Heart right ventricle (tissue), 16 donors: ENCODE measurements around the gene TGFBR1. TPM values are rescaled to one million over a fixed set of nuclear protein-coding genes. Genes with fewer than 3 reads are reported as not detected.

ENCODE experiments used
- ATAC-seq, 8 donors: fragments of 200-7000 bp; cut with Tn5 transposase; one replicate each; pipeline ENCODE4 v1.9.1; 2020; ENCODE audit warnings: mild to moderate bottlenecking in 8 of 8, moderate library complexity in 8 of 8, moderate number of reproducible peaks in 1 of 8
- DNase-seq, 2 donors: peaks; one replicate each; pipeline ENCODE4 v3.0.0-alpha.2; 2020
- H3K27ac ChIP-seq, 10 donors: fragments of 200-600 bp; sonication (generic) in 2 of 10; one replicate each; pipeline versions ENCODE4 v1.5.0 to v1.8.0; 2020 to 2022; ENCODE audit warnings: mild to moderate bottlenecking in 3 of 10
- H3K27me3 ChIP-seq, 7 donors: fragments of 200-600 bp; one replicate each; pipeline ENCODE4 v1.8.0; 2021 to 2022; ENCODE audit warnings: mild to moderate bottlenecking in 2 of 7
- H3K36me3 ChIP-seq, 9 donors: fragments of 200-600 bp; sonication (generic) in 1 of 9; one replicate each; pipeline versions ENCODE4 v1.5.0 to v1.8.0; 2020 to 2022; ENCODE audit warnings: mild to moderate bottlenecking in 2 of 9
- H3K4me1 ChIP-seq, 9 donors: fragments of 200-600 bp; sonication (generic) in 1 of 9; one replicate each; pipeline versions ENCODE4 v1.5.0 to v1.8.0; 2020 to 2022; ENCODE audit warnings: mild to moderate bottlenecking in 4 of 9
- H3K4me3 ChIP-seq, 10 donors: fragments of 200-600 bp; sonication (generic) in 2 of 10; one replicate each; pipeline versions ENCODE4 v1.5.0 to v1.8.0; 2020 to 2022; ENCODE audit warnings: mild to moderate bottlenecking in 7 of 10, moderate library complexity in 2 of 10
- H3K9me3 ChIP-seq, 11 donors: fragments of 200-600 bp in 10 of 11; sonication (generic) in 2 of 11; one replicate each; pipeline versions ENCODE4 v1.5.0 to v1.8.0; 2013 to 2022; ENCODE audit warnings: mild to moderate bottlenecking in 2 of 11, control low read depth in 1 of 11, moderate library complexity in 1 of 11
- whole genome bisulfite sequencing, 2 donors: extraction: QIAGEN DNeasy Blood & Tissue Kit; methylation state at CpG; one replicate each; pipeline ENCODE4 v1.1.7; 2013; ENCODE audit warnings: inconsistent platforms in 1 of 2; 5-methylcytosine and 5-hydroxymethylcytosine counted together
- intact Hi-C, 10 donors: fragments of 100-400 bp; cut with DNase I; formaldehyde crosslinking; loops; one replicate each; pipeline versions ENCODE4 v1.11.1 to v1.14.2; 2022
- polyA plus RNA-seq, 2 donors: library from polyadenylated mRNA; stranded (reverse); fragments of 200-250 nt; gene quantifications; one replicate each; pipeline ENCODE4 v1.2.3, GENCODE V29; 2013
- total RNA-seq, 10 donors: library from RNA; stranded (reverse); fragmentation: NEBNext Ultra II Directional in 3 of 10; extraction: Animal tissue kit (Norgen Biotek cat#: 25700) in 3 of 10; gene quantifications; one replicate each; pipeline versions ENCODE4 v1.2.1 to v1.2.4, GENCODE V29; 2021 to 2023
- TF ChIP-seq, protein P1 (sequence below), 9 donors: fragments of 200-600 bp; sonication (generic) in 2 of 9; IDR thresholded peaks; one replicate each; pipeline versions ENCODE4 v1.5.0 to v1.8.0; 2021 to 2022; ENCODE audit warnings: antibody characterized with exemption in 9 of 9, mild to moderate bottlenecking in 5 of 9, moderate library complexity in 1 of 9
- donor health status: Arrhythmogenic right ventricular cardiomyopathy.
- donor health status: ischemic (EF 13 %, LVEDD 7.1; RV severe dilation, severe dysfunction).
- donor health status: healthy with polysubstance abuse.
- donor health status: DM: no; HTN: yes; CAD: no.
- donor health status: DM: no; HTN: no; CAD: no.
- donor health status: ischemic (EF 25% LVEDD 6.9; RV normal size, moderate dysfunction).
- donor health status: ischemic (EF 25% LVEDD 5.7; RV mildly dilated, moderate dysfunction).
- donor health status: healthy.
- donor health status: DM: yes; HTN: yes; CAD: no.
- donor health status: Ischemic cardiomyopathy.
- donor health status: ischemic (EF 35%, LVEDD 5.7; RV mildly dilated, moderate dysfunction).
- donor health status: nonischemic (EF 11% LVEDD 7.7; RV severe dilation, severe dysfunction).
- donor health status: DM: yes; HTN: yes; CAD: no.
- donor health status: PGD.
- donor health status: ischemic (EF 29% LVEDD 5.4; RV normal size, mild dysfunction).
- donor health status: nonischemic (EF 23%, LVEDD 6.1; RV moderate dilation, normal function).

TGFBR1 gene
- total and polyA plus RNA-seq, 12 donors, result 4.9 to 25.4 (median 13.5) TPM

DNA sequence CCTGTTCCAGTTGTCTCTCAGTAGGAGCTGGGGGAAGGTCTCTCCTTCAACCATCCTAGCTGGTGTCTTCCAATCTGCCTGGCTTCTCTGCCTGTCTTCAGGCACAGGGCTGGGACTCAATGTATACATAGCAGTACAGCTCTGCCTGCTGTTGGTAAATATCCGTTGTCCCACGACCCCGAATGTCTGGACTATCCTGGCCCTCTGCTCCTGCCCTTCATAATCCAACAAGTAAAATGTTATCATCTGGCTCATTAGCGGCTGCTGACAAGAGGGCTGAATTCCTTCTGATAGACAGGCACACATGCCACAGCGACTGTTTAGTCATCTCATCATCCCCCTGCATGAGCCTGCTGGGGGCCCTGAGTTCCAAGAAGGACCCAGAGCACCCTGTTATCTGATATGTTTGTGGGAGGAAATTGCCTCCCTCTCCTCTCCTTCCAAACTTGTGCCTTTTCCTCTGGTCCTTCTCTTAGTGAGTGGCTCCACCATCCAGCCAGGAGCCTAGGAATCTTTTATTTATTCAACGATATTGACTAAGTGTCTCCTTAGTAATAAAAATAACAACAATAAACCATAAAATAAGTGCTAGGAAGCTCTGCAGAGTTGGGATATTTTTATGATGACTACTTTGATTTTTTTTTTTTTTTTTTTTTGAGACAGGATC, 29.5 kb upstream of the TGFBR1 start:
- Histone ChIP-seq H3K4me3 (no peak overlapping the region), H3K4me1 (peaks cover 0 to 57% (median 40%) of the 10 kb centered on the region in 9 donors), H3K36me3 (peaks cover 0 to 4% (median 0%) of the 10 kb centered on the region in 9 donors), H3K27me3 (no peaks in the 10 kb centered on the region), H3K9me3 (no peaks in the 10 kb centered on the region), H3K27ac (peak overlapping the region in 4 of 10 donors; percentile 9 to 47 (median 28))
- ATAC-seq, result peak in 1 of 8 donors; percentile 36
- no peak for DNase-seq
- TF ChIP-seq, protein P1, sequence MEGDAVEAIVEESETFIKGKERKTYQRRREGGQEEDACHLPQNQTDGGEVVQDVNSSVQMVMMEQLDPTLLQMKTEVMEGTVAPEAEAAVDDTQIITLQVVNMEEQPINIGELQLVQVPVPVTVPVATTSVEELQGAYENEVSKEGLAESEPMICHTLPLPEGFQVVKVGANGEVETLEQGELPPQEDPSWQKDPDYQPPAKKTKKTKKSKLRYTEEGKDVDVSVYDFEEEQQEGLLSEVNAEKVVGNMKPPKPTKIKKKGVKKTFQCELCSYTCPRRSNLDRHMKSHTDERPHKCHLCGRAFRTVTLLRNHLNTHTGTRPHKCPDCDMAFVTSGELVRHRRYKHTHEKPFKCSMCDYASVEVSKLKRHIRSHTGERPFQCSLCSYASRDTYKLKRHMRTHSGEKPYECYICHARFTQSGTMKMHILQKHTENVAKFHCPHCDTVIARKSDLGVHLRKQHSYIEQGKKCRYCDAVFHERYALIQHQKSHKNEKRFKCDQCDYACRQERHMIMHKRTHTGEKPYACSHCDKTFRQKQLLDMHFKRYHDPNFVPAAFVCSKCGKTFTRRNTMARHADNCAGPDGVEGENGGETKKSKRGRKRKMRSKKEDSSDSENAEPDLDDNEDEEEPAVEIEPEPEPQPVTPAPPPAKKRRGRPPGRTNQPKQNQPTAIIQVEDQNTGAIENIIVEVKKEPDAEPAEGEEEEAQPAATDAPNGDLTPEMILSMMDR (IDR thresholded peaks at IDR 0.05), result no peak
- intact Hi-C loops, result no loop called here
- WGBS, 2 donors, result 17 to 29% methylated on average over 6 of the region's 6 CpGs

DNA sequence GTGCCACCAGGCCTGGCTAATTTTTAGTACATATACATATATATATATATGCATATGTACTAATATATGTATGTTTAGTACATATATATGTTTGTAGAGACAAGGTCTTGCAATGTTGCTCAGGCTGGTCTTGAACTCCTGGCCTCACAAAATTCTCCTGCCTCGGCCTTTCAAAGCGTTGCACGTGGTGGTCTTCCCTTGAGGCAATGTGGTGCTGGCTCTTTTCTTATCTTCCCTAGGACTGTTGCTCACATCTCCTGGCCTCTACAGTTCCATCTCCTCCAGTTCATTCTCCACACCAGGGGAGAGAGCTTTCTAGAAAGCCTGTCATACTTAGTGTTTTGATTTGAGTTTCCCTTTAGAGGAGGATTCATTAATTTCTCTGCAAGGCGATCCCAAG, 28.9 kb upstream of the TGFBR1 start:
- Histone ChIP-seq H3K9me3 (no peaks in the 10 kb centered on the region), H3K36me3 (no peaks in the 10 kb centered on the region), H3K27me3 (no peaks in the 10 kb centered on the region), H3K4me1 (peaks cover 0 to 51% (median 33%) of the 10 kb centered on the region in 9 donors), H3K27ac (peak overlapping the region in 5 of 10 donors; percentile 14 to 79 (median 33)), H3K4me3 (no peak overlapping the region)
- TF ChIP-seq, protein P1 (IDR thresholded peaks at IDR 0.05), result no peak
- 84 to 87% methylated on average over 4 of the region's 4 CpGs for WGBS, 2 donors
- intact Hi-C loops, result no loop called here
- ATAC-seq (no peak), DNase-seq (no peak)

DNA sequence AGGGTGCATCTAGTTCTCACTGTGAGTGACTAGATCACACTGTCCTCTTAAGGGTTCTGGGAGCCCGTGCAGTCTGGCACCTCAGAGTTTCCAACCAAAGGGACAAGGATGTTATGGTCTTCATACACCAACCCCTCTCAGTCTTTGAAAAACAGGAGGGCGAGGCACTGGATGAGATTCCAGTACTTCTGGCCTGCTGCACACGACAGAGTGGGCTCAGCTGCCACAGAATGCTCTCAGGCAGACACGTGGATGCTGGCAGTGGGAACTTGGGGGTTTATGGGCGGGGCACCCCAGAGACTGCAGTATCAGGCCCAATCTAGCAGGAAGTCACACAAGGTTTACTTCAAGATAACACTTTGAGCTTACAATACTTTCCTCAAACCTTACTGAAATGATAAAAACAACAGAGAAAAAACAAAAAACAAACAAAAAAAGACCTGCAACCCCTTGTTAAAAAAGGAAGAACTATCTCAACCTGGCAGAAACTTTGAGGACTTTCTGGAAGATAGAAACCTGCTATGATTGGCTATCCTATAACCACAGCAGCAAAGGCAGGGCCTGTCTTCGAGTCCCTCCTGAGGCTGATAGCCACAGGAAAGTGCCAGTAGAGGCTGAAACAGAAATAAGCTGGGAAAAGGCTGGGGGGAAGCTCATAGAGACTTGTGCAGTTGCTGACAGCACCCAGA, 28.3 kb upstream of the TGFBR1 start:
- Histone ChIP-seq H3K4me3 (no peak overlapping the region), H3K9me3 (no peaks in the 10 kb centered on the region), H3K4me1 (peaks cover 0 to 45% (median 29%) of the 10 kb centered on the region in 9 donors), H3K27ac (peak overlapping the region in 6 of 10 donors; percentile 14 to 79 (median 38)), H3K27me3 (no peaks in the 10 kb centered on the region), H3K36me3 (no peaks in the 10 kb centered on the region)
- ATAC-seq (peak in 5 of 8 donors; percentile 14 to 43 (median 35)), DNase-seq (no peak)
- TF ChIP-seq, protein P1 (IDR thresholded peaks at IDR 0.05), result no peak
- WGBS, 2 donors, result 48 to 52% methylated on average over 6 of the region's 6 CpGs
- intact Hi-C loops, result no loop called here

DNA sequence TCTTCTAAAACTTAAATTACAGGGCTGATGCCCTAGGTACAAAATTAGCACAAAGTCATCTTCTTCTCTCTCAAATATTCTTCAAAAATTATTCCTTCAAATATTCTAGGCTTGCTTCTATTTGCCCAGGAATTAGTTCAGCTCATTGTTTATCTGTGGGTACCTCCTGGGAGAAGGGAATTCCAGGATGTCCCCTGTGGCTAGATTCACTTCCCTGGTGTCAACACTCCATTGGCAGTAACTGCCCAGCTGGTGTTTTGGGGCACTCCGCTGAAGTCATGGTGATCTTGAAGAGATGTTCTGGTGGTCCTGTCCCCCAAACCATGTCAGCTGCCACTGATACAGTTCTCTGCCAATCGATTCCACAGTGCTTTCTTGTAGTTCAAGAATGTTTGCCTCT, 26.2 kb upstream of the TGFBR1 start:
- Histone ChIP-seq H3K27me3 (no peaks in the 10 kb centered on the region), H3K9me3 (no peaks in the 10 kb centered on the region), H3K36me3 (no peaks in the 10 kb centered on the region), H3K4me1 (peaks cover 0 to 38% (median 24%) of the 10 kb centered on the region in 9 donors), H3K4me3 (no peak overlapping the region), H3K27ac (no peak overlapping the region)
- intact Hi-C loops, result no loop called here
- ATAC-seq (no peak), DNase-seq (no peak)
- TF ChIP-seq, protein P1 (IDR thresholded peaks at IDR 0.05), result no peak
- 80 to 91% methylated on average over 2 of the region's 2 CpGs for WGBS, 2 donors
